Coronary artery (tissue), 2 donors: ENCODE data around the gene LTBP2.

Experiments
- DNase-seq: peaks from one replicate; pipeline ENCODE4 v3.0.0-alpha.2; 2017; ENCODE audit warnings: low spot score
- H3K27ac ChIP-seq, 2 donors: fragments of 200-600 bp; sonication (generic); one replicate each; pipeline ENCODE4 v1.5.1; 2016 to 2019
- H3K4me3 ChIP-seq: fragments of 200-600 bp; sonication (generic); 2 replicates; pipeline ENCODE4 v1.5.1; 2016; ENCODE audit warnings: mild to moderate bottlenecking, moderate library complexity
- CTCF ChIP-seq: fragments of 200-600 bp; sonication (generic); IDR thresholded peaks from one replicate; pipeline ENCODE4 v1.5.1; 2019; ENCODE audit warnings: antibody characterized with exemption

Gene LTBP2

GRCh38 chr14:74509587-74510222 is 102.3 kb downstream of the LTBP2 start:
- H3K4me3 ChIP-seq: no peak overlapping the region
- DNase-seq: peak; percentile 72
- H3K27ac ChIP-seq: peak overlapping the region in 1 of 2 donors; percentile 78
- TF ChIP-seq CTCF: no peak

DNA sequence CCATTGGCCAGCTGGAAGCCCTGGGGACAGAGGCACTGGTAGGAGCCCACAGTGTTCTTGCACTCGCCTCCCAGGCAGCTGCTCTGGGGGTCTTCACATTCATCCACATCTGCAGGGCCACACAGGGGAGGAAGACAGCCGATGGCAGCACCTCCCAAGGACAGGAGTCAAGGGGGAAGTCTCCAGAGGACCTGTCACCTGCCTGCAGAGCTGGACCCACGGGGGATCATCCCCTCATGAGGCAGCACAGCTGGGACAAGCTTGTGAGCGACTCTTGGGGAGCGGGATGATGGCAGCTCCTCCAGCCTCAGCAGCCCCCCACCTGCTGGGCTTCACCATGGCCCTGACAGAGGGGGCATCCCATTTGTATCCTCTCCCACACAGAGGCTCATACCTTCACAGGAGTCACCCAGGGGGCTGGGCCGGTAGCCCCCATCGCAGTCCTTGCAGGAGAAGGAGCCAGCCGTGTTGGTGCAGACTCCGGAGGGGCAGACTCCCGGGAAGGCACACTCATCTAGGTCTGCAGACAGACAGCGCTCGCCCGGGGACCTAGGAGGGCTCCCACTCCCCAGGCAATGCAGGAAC is 103.1 kb downstream of the LTBP2 start:
- peak; percentile 65 for DNase-seq
- no peak for TF ChIP-seq CTCF
- Histone ChIP-seq H3K27ac (peak overlapping the region in 1 of 2 donors; percentile 78), H3K4me3 (no peak overlapping the region)

DNA sequence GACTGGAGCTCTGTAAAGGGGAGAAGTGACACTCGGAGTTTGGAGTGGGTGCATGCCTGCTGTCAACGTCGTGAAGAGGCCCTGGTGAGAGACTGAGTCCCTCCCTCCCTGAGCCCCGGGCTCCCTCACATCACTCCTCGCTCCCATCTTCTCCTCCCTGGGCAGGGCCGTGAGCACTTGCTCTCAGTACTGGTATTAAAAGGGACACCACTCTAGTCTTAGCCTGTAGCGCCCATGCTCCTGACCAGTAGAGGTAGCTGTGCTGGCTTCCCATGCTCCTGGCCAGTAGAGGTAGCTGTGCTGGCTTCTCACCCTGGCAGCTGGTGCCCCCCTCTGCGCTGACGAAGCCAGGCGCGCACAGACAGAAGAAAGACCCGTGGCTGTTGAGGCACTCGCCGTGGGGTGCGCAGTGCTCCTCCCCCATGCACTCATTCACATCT is 103.7 kb downstream of the LTBP2 start:
- TF ChIP-seq CTCF: no peak
- DNase-seq: peak; percentile 65
- H3K27ac ChIP-seq: peak overlapping the region in 1 of 2 donors; percentile 78
- no peak overlapping the region for H3K4me3 ChIP-seq

DNA sequence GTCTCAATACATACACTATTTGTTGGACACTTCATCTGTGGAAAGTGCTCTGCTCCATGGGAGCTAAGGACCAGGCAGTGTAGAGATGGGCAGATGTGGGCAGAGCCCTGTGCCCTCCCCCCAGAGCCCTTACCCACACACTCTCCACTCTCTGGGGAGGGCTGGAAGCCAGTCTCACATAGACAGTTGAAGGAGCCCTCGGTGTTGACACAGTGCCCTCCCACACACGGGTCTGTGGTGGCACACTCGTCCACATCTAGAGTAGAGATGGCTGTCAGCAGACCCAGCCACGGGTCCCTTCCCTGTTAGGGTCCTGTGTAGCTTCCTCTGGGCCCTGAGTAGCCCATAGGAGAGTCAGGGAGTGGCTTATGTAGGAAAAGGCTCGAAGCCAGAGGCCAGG is 104.2 kb downstream of the LTBP2 start:
- no peak for DNase-seq
- Histone ChIP-seq H3K4me3 (no peak overlapping the region), H3K27ac (peak overlapping the region in 1 of 2 donors; percentile 78)
- TF ChIP-seq CTCF: no peak

DNA sequence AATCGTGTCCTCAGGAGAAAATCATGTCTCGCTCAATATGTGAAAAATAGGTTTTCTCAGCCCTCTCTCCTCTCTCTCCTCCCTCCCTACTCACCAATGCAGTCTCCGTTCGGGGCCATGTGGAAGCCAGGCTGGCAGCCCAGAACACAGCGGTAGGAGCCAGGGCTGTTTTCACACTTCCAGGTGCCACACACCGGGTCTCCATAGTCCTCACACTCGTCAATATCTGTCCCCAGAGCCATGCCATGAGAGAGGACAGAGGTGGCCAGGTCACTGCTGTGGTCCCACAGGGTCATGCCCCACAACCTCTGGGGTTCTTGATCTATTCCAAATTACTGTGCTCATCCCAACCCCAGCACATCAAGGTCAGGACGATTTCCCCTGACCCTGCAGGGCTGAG is 105.0 kb downstream of the LTBP2 start:
- no peak overlapping the region for H3K4me3 ChIP-seq
- peak; percentile 62 for DNase-seq
- TF ChIP-seq CTCF: no peak
- H3K27ac ChIP-seq: peak overlapping the region in 1 of 2 donors; percentile 17

DNA sequence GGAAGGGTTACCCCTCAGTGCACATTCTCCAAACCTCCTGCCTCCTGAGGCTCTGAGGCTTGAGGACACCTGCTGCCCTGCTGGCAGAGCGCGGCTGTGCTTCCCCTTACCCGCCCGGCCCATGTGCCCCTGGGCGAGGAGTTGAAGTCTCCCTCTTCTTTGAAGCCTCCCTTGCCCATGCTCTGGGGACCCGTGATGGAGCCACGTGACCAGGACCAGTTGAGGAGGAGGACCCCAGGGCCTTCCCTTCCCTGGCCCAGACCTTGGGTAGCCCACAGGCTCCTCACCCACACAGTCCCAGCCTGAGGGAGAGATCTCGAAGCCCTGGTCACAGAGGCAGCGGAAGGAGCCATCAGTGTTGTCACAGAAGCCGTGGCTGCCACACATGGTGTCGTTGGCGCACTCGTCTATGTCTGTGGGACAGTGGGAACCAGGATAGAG is 105.6 kb downstream of the LTBP2 start:
- Histone ChIP-seq H3K4me3 (no peak overlapping the region), H3K27ac (peak overlapping the region in 1 of 2 donors; percentile 6)
- no peak for TF ChIP-seq CTCF
- peak; percentile 69 for DNase-seq

DNA sequence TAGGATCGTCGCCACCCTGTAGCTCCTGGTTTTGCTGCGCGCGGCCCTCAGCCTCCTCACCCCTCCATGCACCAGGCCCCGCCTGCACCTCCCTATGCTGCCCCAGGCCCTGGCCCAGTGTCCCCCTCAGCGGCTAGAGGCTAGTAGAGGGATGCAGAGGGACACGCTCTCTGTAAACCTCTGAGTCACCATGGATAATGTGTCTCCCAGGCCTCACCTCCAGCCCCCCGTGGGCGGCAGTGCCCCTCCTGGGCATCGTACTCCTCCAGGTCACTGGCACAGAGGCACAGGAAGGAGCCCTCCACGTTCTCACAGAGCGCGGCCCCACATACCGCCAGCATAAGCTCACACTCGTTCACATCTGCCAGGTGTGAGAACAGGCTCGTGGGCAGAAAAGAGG is 106.2 kb downstream of the LTBP2 start:
- peak; percentile 66 for DNase-seq
- no peak for TF ChIP-seq CTCF
- Histone ChIP-seq H3K27ac (no peak overlapping the region), H3K4me3 (no peak overlapping the region)
